ENCODE results near the gene ZNF521. TPM values are rescaled to one million over a fixed set of nuclear protein-coding genes. Genes with fewer than 3 reads are reported as not detected.
A peak's percentile ranks its signal among the peaks of the same experiment; 100 is the strongest.

ZNF521 gene
- total and polyA plus RNA-seq, 2 donors (not counting 3 experiments of a cell fraction or from before 2014, with no cell fraction given): 111 to 168 TPM

- intact Hi-C loops (cut with micrococcal nuclease): no loop called here
- H3K4me2 ChIP-seq (ENCODE audit: insufficient read depth, low read length): peak overlapping the region; percentile 33
- H4K20me1 ChIP-seq (replicated peaks; ENCODE audit: control insufficient read depth, extremely low read depth, insufficient read depth, low read length): no peaks in the 10 kb centered on the region
- peaks cover 49% of the 10 kb centered on the region for H3K79me2 ChIP-seq (ENCODE audit: control insufficient read depth, insufficient read depth, low read length)
- H3K27ac ChIP-seq (ENCODE audit: insufficient read depth, low read depth, low read length): peak overlapping the region; percentile 19
- no peaks in the 10 kb centered on the region for H3K36me3 ChIP-seq (ENCODE audit: control insufficient read depth in 2 of 2, extremely low read depth in 1 of 2, insufficient read depth in 2 of 2, low read length in 2 of 2)
- no peak for TF ChIP-seq JUN (IDR thresholded peaks at IDR 0.05; ENCODE audit: borderline replicate concordance, insufficient read depth, insufficient read length, low read depth)
- CTCF ChIA-PET: interaction anchor here (0.9 to 2.8 kb wide), 16 partner anchors 10 to 113 kb away, joined by 3 to 16 read pairs (median 4); partner anchors contain the start of gene ZNF521
- no peak overlapping the region for H2AFZ ChIP-seq (ENCODE audit: low read depth, low read length)
- dilution Hi-C loops (cut with MboI; ENCODE audit: extremely low pct_ligation_motif_present, low sequenced_read_pairs): no loop called here
- FAIRE-seq: no peak
- H3K27me3 ChIP-seq (ENCODE audit: control insufficient read depth in 2 of 2, insufficient read depth in 2 of 2, low read length in 2 of 2): no peaks in the 10 kb centered on the region
- no peak overlapping the region for H3K4me3 ChIP-seq (replicated peaks in 1 of 3; ENCODE audit: insufficient read depth in 1 of 3, low read depth in 1 of 3, low read length in 3 of 3)
- DNase-seq (ENCODE audit: low read depth, low spot score): no peak
- H3K9ac ChIP-seq (replicated peaks; ENCODE audit: extremely low read depth, insufficient read depth, low read length): peak overlapping the region; percentile 56
- peaks cover 58% of the 10 kb centered on the region for H3K4me1 ChIP-seq (ENCODE audit: control insufficient read depth, extremely low read depth, insufficient read depth, low read length)
- BruUV-seq (replicated peaks): no TSS peak
- H3K9me1 ChIP-seq (replicated peaks; ENCODE audit: control insufficient read depth, extremely low read depth, insufficient read depth, low read length): no peaks in the 10 kb centered on the region
- POLR2A ChIA-PET: interaction anchor here (0.6 to 1.2 kb wide), 7 partner anchors 10 to 907 kb away, joined by 3 to 12 read pairs (median 3); no protein-coding TSS in a partner anchor
- no peaks in the 10 kb centered on the region for H3K9me3 ChIP-seq (replicated peaks; ENCODE audit: control insufficient read depth, insufficient read depth, low read length)
Measured at GRCh38 chr18:25239151-25239550, 112.8 kb downstream of the ZNF521 start.

DNA sequence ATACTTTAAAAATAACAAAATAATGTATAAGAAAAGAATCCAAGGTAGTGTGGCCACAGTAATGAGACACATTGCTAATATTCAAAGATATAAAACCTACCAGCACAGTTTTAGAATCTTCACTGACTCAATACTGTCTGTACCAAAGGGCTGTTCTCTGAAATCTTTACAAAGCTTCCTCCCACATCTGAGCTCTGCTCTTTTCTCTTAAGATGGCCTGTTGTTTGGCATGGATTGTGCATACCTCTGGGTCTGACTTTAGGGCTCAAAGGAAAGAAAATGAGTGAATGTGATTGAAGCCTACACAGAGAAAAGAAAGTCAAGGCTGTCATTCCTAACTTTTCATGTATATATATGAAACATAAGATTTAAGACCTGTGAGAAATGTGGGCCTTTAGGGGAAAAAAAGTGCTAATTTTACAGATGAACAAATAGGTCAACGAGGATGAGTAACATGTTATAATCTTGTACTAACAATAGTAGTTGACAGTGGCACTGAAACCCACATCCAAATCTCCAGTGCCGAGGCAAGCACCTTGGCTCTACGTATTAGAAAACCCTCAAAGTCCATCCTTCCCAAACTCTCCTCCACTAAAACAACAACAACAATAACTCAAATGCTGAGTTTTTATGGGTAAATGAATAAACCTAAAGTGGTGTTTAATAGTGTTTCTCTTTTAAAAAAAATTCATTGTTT lies 114.2 kb downstream of the ZNF521 start:
- H3K4me1 ChIP-seq (ENCODE audit: control insufficient read depth, extremely low read depth, insufficient read depth, low read length): peaks cover 58% of the 10 kb centered on the region
- no peak for FAIRE-seq
- H3K9ac ChIP-seq (replicated peaks; ENCODE audit: extremely low read depth, insufficient read depth, low read length): no peak overlapping the region
- no peak for DNase-seq (ENCODE audit: low read depth, low spot score)
- no peak overlapping the region for H3K27ac ChIP-seq (ENCODE audit: insufficient read depth, low read depth, low read length)
- POLR2A ChIA-PET: interaction anchor here (1.1 kb wide), 1 partner anchor 8 kb away, joined by 3 read pairs; no protein-coding TSS in a partner anchor
- no peak overlapping the region for H3K4me3 ChIP-seq (replicated peaks in 1 of 3; ENCODE audit: insufficient read depth in 1 of 3, low read depth in 1 of 3, low read length in 3 of 3)
- no peak overlapping the region for H3K4me2 ChIP-seq (ENCODE audit: insufficient read depth, low read length)
- H4K20me1 ChIP-seq (replicated peaks; ENCODE audit: control insufficient read depth, extremely low read depth, insufficient read depth, low read length): no peaks in the 10 kb centered on the region
- TF ChIP-seq POLR2A (IDR thresholded peaks at IDR 0.05; ENCODE audit: low read depth, low read length) (no peak), GATA2 (IDR thresholded peaks at IDR 0.05; ENCODE audit: insufficient read depth, insufficient read length, low read depth, low read length) (no peak), MAX (IDR thresholded peaks at IDR 0.05; ENCODE audit: insufficient read depth, insufficient read length) (no peak), FOS (IDR thresholded peaks at IDR 0.05; ENCODE audit: borderline replicate concordance, insufficient read depth, low read length) (no peak), EZH2 (IDR thresholded peaks at IDR 0.05; ENCODE audit: borderline replicate concordance, low read depth, low read length, severe bottlenecking) (no peak), POLR2AphosphoS5 (IDR thresholded peaks at IDR 0.05; ENCODE audit: insufficient read depth, low read depth, low read length) (no peak), MYC (IDR thresholded peaks at IDR 0.05; ENCODE audit: low read depth, low read length) (no peak), JUN (IDR thresholded peaks at IDR 0.05; ENCODE audit: borderline replicate concordance, insufficient read depth, insufficient read length, low read depth) (no peak), CTCF (IDR thresholded peaks at IDR 0.05; ENCODE audit: extremely low read depth in 1 of 2, insufficient read depth in 1 of 2, low read depth in 1 of 2, low read length in 2 of 2) (no peak)
- H3K27me3 ChIP-seq (ENCODE audit: control insufficient read depth in 2 of 2, insufficient read depth in 2 of 2, low read length in 2 of 2): no peaks in the 10 kb centered on the region
- no peak overlapping the region for H2AFZ ChIP-seq (ENCODE audit: low read depth, low read length)
- CTCF ChIA-PET: interaction anchor here (1.9 to 2.7 kb wide), 2 partner anchors 14 to 66 kb away, joined by 4 to 6 read pairs; no protein-coding TSS in a partner anchor
- intact Hi-C loops (cut with micrococcal nuclease) (no loop called here), dilution Hi-C loops (cut with MboI; ENCODE audit: extremely low pct_ligation_motif_present, low sequenced_read_pairs) (no loop called here)
- no TSS peak for BruUV-seq (replicated peaks)
- H3K9me3 ChIP-seq (replicated peaks; ENCODE audit: control insufficient read depth, insufficient read depth, low read length): no peaks in the 10 kb centered on the region
- H3K79me2 ChIP-seq (ENCODE audit: control insufficient read depth, insufficient read depth, low read length): peaks cover 39% of the 10 kb centered on the region
- H3K36me3 ChIP-seq (ENCODE audit: control insufficient read depth in 2 of 2, extremely low read depth in 1 of 2, insufficient read depth in 2 of 2, low read length in 2 of 2): no peaks in the 10 kb centered on the region
- H3K9me1 ChIP-seq (replicated peaks; ENCODE audit: control insufficient read depth, extremely low read depth, insufficient read depth, low read length): no peaks in the 10 kb centered on the region

Data from endothelial cell of umbilical vein (primary cell).